SK-N-MC (cell line): ENCODE measurements around the gene UNC119B.

Experiments used
- EZH2 ChIP-seq: fragments of 200-600 bp; sonication (generic); IDR thresholded peaks from one replicate; pipeline ENCODE4 v1.6.1; 2017; ENCODE audit warnings: antibody characterized with exemption
- POLR2AphosphoS5 ChIP-seq: IDR thresholded peaks from 2 replicates; pipeline ENCODE4 v1.6.1; 2012; ENCODE audit warnings: mild to moderate bottlenecking, low read depth, low read length, borderline replicate concordance

DNA sequence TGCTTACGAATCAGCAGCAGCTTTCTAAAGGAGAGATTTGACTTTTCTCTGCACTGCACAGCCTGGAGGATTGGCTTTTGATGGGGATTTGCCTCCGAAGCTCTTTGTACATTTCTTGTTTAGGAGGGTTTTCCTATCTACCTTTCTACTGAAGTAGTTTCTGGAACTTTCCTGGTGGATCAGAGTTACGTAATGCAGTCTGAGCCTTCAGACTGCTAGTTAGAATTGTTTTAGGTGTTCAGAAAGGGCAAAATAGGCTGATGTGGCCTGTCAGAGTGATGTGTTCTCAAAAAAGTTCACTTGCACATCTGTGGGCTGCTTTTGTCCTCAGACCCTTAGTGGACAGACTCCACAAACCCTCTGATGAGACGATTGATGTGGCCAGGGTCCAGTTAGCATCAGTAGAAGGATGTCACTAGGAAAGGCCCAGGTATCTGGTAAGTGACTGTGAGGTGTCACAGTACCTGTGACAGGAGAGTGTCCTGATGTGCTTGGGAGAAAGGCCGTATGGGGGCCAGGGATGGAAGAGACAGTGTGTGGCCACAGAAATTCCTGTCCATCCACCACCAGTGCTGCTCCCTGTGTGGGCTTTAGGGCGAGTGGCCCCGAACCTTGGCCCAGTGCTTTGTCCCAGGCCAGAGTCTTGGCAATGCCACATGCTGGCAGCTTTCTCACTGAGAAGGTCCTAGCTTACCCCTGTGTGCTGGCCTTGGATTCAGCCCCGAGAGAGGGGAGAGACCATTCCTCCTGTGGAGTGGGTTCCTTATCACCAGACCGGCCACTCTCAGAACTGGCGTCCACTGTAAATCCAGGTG, 10.9 kb downstream of the UNC119B start:
- TF ChIP-seq EZH2 (no peak), POLR2AphosphoS5 (no peak)
